H1 (cell line): ENCODE data around the gene AFF1. TPM values are rescaled to one million over a fixed set of nuclear protein-coding genes. Genes with fewer than 3 reads are reported as not detected.

Source experiments
- BRCA1 ChIP-seq: IDR thresholded peaks from 2 replicates; pipeline ENCODE4 v1.6.1; 2012; ENCODE audit warnings: low read depth, low read length, improper control_type of control experiment
- POLR2AphosphoS5 ChIP-seq: IDR thresholded peaks from 2 replicates; pipeline ENCODE4 v1.6.1; 2011; ENCODE audit warnings: low read depth, low read length
- RNF2 ChIP-seq: fragments of 200-900, 300-1000 bp; sonication (generic); IDR thresholded peaks from 2 replicates; pipeline ENCODE4 v1.7.1; 2016; ENCODE audit warnings: borderline replicate concordance, low read depth, mild to moderate bottlenecking, antibody characterized with exemption, low read length; ENCODE audit not compliant: poor library complexity, severe bottlenecking; ENCODE audit errors: missing control alignments
- TAF1 ChIP-seq: IDR thresholded peaks from 2 replicates; pipeline ENCODE4 v1.6.1; 2011; ENCODE audit warnings: mild to moderate bottlenecking, low read depth, low read length
- polyA plus RNA-seq, 7 experiments: library from polyadenylated mRNA; depleted of rRNA in 3 of 7; stranded (reverse) in 5 of 7; unstranded in 2 of 7; fragments of >200 nt in 5 of 7; fragments of 200-250 nt in 2 of 7; gene quantifications; 1 replicate in 5 of 7; 2 replicates in 1 of 7; 4 replicates in 1 of 7; pipeline versions ENCODE4 v1.2.1 to v1.2.3, GENCODE V29; 2011 to 2013; ENCODE audit warnings: missing spikeins in 2 of 7, mixed read lengths in 2 of 7
- total RNA-seq: library from RNA; stranded (reverse); fragmentation: NEBNext Ultra II Directional; extraction: Animal tissue kit (Norgen Biotek cat#: 25700); gene quantifications from 2 replicates; pipeline ENCODE4 v1.2.1, GENCODE V29; 2021
- TF ChIP-seq, protein P1 (sequence below): IDR thresholded peaks from 2 replicates; pipeline ENCODE4 v1.6.1; 2011; ENCODE audit warnings: low read length, improper control_type of control experiment
- TF ChIP-seq, protein P2 (sequence below): IDR thresholded peaks from 2 replicates; pipeline ENCODE4 v1.6.1; 2012; ENCODE audit warnings: low read length, inconsistent platforms

AFF1 gene
- total and polyA plus RNA-seq, 2 of the 8 experiments (the other 6 are each of a cell fraction or from before 2014, with no cell fraction given): 14.8 to 85.5 TPM

DNA sequence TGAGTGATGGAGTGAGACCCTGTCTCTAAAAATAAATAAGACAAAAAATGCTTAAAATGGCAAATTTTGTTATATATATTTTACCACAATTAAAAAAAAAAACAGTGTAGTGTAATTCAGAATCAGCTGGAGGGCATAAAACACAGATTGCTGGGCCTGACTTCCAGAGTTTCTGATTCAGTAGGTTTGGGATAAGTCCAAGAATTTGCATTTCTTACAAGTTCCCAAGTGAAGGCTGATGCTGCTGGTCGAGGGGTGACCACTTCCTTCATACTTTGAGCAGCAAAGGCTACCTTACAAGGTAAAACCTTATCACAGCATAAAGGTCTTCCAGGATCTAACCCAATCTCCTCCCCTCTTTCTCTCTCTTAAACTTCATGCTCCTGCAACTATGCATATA is 244.9 kb downstream of the AFF1 start (continued):
- TF ChIP-seq, protein P1, sequence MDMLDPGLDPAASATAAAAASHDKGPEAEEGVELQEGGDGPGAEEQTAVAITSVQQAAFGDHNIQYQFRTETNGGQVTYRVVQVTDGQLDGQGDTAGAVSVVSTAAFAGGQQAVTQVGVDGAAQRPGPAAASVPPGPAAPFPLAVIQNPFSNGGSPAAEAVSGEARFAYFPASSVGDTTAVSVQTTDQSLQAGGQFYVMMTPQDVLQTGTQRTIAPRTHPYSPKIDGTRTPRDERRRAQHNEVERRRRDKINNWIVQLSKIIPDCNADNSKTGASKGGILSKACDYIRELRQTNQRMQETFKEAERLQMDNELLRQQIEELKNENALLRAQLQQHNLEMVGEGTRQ: no peak
- TF ChIP-seq, protein P2, sequence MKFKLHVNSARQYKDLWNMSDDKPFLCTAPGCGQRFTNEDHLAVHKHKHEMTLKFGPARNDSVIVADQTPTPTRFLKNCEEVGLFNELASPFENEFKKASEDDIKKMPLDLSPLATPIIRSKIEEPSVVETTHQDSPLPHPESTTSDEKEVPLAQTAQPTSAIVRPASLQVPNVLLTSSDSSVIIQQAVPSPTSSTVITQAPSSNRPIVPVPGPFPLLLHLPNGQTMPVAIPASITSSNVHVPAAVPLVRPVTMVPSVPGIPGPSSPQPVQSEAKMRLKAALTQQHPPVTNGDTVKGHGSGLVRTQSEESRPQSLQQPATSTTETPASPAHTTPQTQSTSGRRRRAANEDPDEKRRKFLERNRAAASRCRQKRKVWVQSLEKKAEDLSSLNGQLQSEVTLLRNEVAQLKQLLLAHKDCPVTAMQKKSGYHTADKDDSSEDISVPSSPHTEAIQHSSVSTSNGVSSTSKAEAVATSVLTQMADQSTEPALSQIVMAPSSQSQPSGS: no peak
- TF ChIP-seq POLR2AphosphoS5: no peak
- no peak for TF ChIP-seq TAF1
- TF ChIP-seq RNF2: no peak
- no peak for TF ChIP-seq BRCA1
